Peyer's patch (tissue), 4 donors: Measurements from ENCODE around the gene ELP5.

Experiments
- POLR2A ChIP-seq, 2 donors: fragments of 450-650 bp; IDR thresholded peaks; one replicate each; pipeline ENCODE4 v1.5.1; 2017; ENCODE audit warnings: antibody characterized with exemption in 2 of 2, mild to moderate bottlenecking in 2 of 2, moderate library complexity in 2 of 2
- TF ChIP-seq, protein P1 (sequence below), 6 experiments: fragments of 450-650 bp in 4 of 6; fragments of 200-600 bp in 2 of 6; sonication (generic) in 1 of 6; IDR thresholded peaks; one replicate each; pipeline ENCODE4 v1.5.1; 2017 to 2019; ENCODE audit warnings: antibody characterized with exemption in 6 of 6, mild to moderate bottlenecking in 3 of 6, moderate library complexity in 1 of 6

DNA sequence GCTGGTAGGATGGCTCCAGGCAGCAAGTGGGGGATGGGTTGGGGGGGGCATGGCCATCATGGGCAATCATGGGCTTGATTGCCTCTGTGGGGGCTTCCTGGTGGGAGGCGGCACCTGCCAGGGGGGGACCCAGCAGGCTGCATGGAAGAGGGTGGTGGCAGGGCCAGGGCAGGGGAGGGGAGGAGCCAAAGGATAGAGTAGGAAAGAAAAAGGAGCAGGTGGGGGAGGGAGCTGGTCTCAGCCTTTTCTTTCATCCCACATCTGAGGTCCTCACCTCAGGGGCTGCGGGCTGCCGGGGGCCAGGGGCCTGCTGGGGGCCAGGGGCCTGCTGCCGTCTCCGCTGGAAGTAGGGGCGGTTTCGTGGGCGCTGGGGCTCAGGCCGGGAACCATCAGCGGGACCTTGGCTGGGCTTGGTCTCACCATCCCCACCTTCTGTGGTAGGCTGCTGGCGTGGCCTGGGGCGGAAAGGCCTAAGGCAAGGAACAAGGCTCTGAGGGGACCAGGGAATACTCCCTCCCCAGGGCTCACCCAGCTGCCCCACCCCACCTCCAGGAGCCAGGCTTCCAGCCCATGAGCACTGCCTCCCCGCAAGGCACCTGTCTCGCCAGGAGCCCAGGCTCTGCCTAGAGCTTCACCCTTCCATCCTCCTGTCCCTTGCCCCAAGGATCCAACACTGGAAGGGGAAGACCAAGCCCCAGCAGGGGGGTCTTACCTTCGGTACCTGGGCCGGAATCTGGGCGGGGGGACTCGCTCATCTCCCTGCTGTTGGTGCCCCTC is 37.4 kb downstream of the ELP5 start:
- TF ChIP-seq POLR2A (IDR thresholded peaks at IDR 0.05), result no peak
- TF ChIP-seq, protein P1, sequence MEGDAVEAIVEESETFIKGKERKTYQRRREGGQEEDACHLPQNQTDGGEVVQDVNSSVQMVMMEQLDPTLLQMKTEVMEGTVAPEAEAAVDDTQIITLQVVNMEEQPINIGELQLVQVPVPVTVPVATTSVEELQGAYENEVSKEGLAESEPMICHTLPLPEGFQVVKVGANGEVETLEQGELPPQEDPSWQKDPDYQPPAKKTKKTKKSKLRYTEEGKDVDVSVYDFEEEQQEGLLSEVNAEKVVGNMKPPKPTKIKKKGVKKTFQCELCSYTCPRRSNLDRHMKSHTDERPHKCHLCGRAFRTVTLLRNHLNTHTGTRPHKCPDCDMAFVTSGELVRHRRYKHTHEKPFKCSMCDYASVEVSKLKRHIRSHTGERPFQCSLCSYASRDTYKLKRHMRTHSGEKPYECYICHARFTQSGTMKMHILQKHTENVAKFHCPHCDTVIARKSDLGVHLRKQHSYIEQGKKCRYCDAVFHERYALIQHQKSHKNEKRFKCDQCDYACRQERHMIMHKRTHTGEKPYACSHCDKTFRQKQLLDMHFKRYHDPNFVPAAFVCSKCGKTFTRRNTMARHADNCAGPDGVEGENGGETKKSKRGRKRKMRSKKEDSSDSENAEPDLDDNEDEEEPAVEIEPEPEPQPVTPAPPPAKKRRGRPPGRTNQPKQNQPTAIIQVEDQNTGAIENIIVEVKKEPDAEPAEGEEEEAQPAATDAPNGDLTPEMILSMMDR (IDR thresholded peaks at IDR 0.05), result no peak
